HepG2 (cell line): ENCODE data around the gene PYGO1. TPM values are rescaled to one million over a fixed set of nuclear protein-coding genes. Genes with fewer than 3 reads are reported as not detected.

ENCODE experiments used
- CEBPB ChIP-seq: IDR thresholded peaks from 2 replicates; pipeline ENCODE4 v1.6.1; 2011; ENCODE audit warnings: low read depth, low read length, improper control_type of control experiment, borderline replicate concordance
- E2F1 ChIP-seq: sonication (generic); formaldehyde crosslinking; IDR thresholded peaks from 2 replicates; pipeline ENCODE4 v1.5.0; 2020; ENCODE audit warnings: missing genetic modification reagents
- ETS1 ChIP-seq: sonication (generic); formaldehyde crosslinking; IDR thresholded peaks from 2 replicates; pipeline ENCODE4 v1.4.0; 2020; ENCODE audit warnings: missing genetic modification reagents
- GATAD1 ChIP-seq: IDR thresholded peaks from 2 replicates; pipeline ENCODE4 v1.6.1; 2016; ENCODE audit warnings: missing genetic modification reagents, missing compliant biosample characterization
- JUN ChIP-seq: sonication (generic); formaldehyde crosslinking; IDR thresholded peaks from 2 replicates; pipeline ENCODE4 v1.4.0; 2020; ENCODE audit warnings: mild to moderate bottlenecking, missing genetic modification reagents
- POGZ ChIP-seq: sonication (generic); formaldehyde crosslinking; IDR thresholded peaks from 2 replicates; pipeline ENCODE4 v1.4.0; 2020; ENCODE audit warnings: mild to moderate bottlenecking, missing genetic modification reagents
- SNAPC5 ChIP-seq: sonication (generic); formaldehyde crosslinking; IDR thresholded peaks from 2 replicates; pipeline ENCODE4 v1.8.1; 2023; ENCODE audit warnings: mild to moderate bottlenecking, missing genetic modification reagents, borderline replicate concordance
- THAP7 ChIP-seq: sonication (generic); formaldehyde crosslinking; IDR thresholded peaks from 2 replicates; pipeline ENCODE4 v1.8.1; 2023; ENCODE audit warnings: mild to moderate bottlenecking, missing genetic modification reagents
- ZBTB14 ChIP-seq: sonication (generic); formaldehyde crosslinking; IDR thresholded peaks from 2 replicates; pipeline ENCODE4 v1.4.0; 2020; ENCODE audit warnings: missing genetic modification reagents
- ZBTB40 ChIP-seq, 2 experiments: fragments of 450-650 bp in 1 of 2; sonication (generic) in 1 of 2; formaldehyde crosslinking in 1 of 2; IDR thresholded peaks; 2 replicates each; pipeline versions ENCODE4 v1.6.1 to v1.8.0; 2016 to 2022; ENCODE audit warnings: antibody characterized with exemption in 1 of 2, mild to moderate bottlenecking in 1 of 2, missing genetic modification reagents in 1 of 2
- ZFP90 ChIP-seq: sonication (generic); formaldehyde crosslinking; IDR thresholded peaks from 2 replicates; pipeline ENCODE4 v1.8.0; 2022; ENCODE audit warnings: missing genetic modification reagents, mild to moderate bottlenecking, inconsistent platforms, borderline replicate concordance
- ZFYVE20 ChIP-seq: sonication (generic); formaldehyde crosslinking; IDR thresholded peaks from 2 replicates; pipeline ENCODE4 v1.8.0; 2023; ENCODE audit warnings: low read depth, mild to moderate bottlenecking, moderate library complexity, missing genetic modification reagents, borderline replicate concordance
- ZNF251 ChIP-seq: sonication (generic); formaldehyde crosslinking; IDR thresholded peaks from 2 replicates; pipeline ENCODE4 v1.9.0; 2021; ENCODE audit warnings: mild to moderate bottlenecking, missing genetic modification reagents
- ZNF546 ChIP-seq: sonication (generic); formaldehyde crosslinking; conservative IDR thresholded peaks from 2 replicates; pipeline ENCODE4 v1.8.1; 2023; ENCODE audit warnings: mild to moderate bottlenecking, missing genetic modification reagents
- ZNF598 ChIP-seq: sonication (generic); formaldehyde crosslinking; IDR thresholded peaks from 2 replicates; pipeline ENCODE4 v1.5.1; 2020; ENCODE audit warnings: mild to moderate bottlenecking, missing genetic modification reagents, borderline replicate concordance
- polyA plus RNA-seq, 8 experiments: library from polyadenylated mRNA; depleted of rRNA in 3 of 8; stranded (reverse) in 7 of 8; unstranded in 1 of 8; fragments of >200 nt; fragmentation: Illumina TruSeq in 4 of 8; extraction: Trizol in 4 of 8; gene quantifications; 2 replicates each; pipeline versions ENCODE4 v1.2.1 to v1.2.3, GENCODE V29; 2011 to 2016; ENCODE audit warnings: low read depth in 4 of 8, missing spikeins in 1 of 8, mixed read lengths in 1 of 8; ENCODE audit not compliant: insufficient read depth in 1 of 8
- total RNA-seq, 5 experiments: library from RNA; depleted of rRNA; stranded (reverse); fragments of >200 nt; fragmentation: Illumina TruSeq; extraction: Trizol; gene quantifications; 2 replicates each; pipeline ENCODE4 v1.2.3, GENCODE V29; 2016; ENCODE audit warnings: low read depth in 1 of 5

The PYGO1 gene
- total and polyA plus RNA-seq, 2 of the 13 experiments (the other 11 are each of a cell fraction or from before 2014, with no cell fraction given): 1.1 to 1.8 TPM

GRCh38 chr15:55526559-55527036 lies 61.5 kb downstream of the PYGO1 start (continued):
- TF ChIP-seq ZBTB40 (IDR thresholded peaks at IDR 0.05) (no peak), ZBTB40 (CRISPR knock-in tag; IDR thresholded peaks at IDR 0.05) (no peak), POGZ (CRISPR knock-in tag) (peak; percentile 70; the same call in 1 of the 2 replicates), ZFP90 (CRISPR knock-in tag) (no peak), ZFYVE20 (no peak), CEBPB (no peak), SNAPC5 (CRISPR knock-in tag) (no peak), GATAD1 (no peak), JUN (CRISPR knock-in tag) (no peak), ZNF251 (CRISPR knock-in tag) (no peak), ZBTB14 (CRISPR knock-in tag) (no peak), ETS1 (CRISPR knock-in tag) (no peak), ZNF598 (CRISPR knock-in tag) (peak; percentile 75; the same call in 1 of the 2 replicates), E2F1 (CRISPR knock-in tag) (no peak), ZNF546 (CRISPR knock-in tag) (no peak), THAP7 (CRISPR knock-in tag) (no peak)
